ENCODE results near the gene GALNT10. TPM values are rescaled to one million over a fixed set of nuclear protein-coding genes. Genes with fewer than 3 reads are reported as not detected.
A peak's percentile ranks its signal among the peaks of the same experiment; 100 is the strongest.

GALNT10 gene
- total RNA-seq, 1 donor from 2014 or later: 20.6 TPM

DNA sequence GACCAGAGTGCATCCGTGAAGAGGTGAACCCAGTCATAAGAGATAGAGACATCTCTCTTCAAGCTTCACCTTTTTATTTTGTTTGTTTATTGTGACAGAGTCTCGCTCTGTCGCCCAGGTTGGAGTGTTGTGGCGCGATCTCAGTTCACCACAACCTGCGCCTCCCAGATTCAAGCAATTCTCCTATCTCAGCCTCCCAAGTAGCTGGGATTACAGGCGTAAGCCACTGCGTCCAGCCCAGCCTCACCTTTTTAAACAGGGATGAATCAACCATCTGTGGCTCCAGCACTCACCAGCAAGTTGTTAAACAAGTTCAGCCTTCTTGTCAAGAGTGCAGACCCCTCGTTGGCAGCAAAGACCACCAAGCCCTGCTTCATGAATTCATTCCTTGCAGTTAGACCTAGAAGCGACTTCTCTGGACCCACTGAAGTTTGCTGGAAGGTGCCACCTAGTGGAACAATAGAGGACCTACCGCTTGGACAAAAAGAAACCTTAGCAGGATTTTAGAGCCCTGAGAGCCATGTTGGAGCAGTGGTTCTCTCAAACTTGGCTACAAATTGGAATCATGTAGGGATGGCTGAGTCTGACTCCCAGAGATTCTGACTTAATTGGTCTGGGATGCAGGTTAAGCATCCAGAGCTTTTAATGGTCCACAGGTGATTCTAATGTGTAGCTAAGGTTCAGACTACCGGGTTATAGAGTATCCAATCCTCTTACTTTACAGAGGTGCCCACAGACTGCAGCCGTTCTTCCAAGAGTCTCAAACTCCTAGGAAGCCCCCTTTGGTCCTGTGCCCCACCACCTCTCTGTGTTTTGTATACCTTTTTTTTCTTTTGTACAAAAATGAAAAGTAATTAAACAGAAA is 10.5 kb upstream of the GALNT10 start:
- H3K9me3 Mint-ChIP-seq (ENCODE audit: low read depth): no peaks in the 10 kb centered on the region
- H3K4me3 Mint-ChIP-seq (ENCODE audit: low read depth): no peak overlapping the region
- no peaks in the 10 kb centered on the region for H3K4me1 Mint-ChIP-seq (ENCODE audit: low read depth)
- H3K36me3 Mint-ChIP-seq (ENCODE audit: insufficient read depth): no peaks in the 10 kb centered on the region
- no peak for DNase-seq (ENCODE audit: low spot score, unreplicated experiment)
- H3K27ac Mint-ChIP-seq: no peak overlapping the region
- TF ChIP-seq, protein P1, sequence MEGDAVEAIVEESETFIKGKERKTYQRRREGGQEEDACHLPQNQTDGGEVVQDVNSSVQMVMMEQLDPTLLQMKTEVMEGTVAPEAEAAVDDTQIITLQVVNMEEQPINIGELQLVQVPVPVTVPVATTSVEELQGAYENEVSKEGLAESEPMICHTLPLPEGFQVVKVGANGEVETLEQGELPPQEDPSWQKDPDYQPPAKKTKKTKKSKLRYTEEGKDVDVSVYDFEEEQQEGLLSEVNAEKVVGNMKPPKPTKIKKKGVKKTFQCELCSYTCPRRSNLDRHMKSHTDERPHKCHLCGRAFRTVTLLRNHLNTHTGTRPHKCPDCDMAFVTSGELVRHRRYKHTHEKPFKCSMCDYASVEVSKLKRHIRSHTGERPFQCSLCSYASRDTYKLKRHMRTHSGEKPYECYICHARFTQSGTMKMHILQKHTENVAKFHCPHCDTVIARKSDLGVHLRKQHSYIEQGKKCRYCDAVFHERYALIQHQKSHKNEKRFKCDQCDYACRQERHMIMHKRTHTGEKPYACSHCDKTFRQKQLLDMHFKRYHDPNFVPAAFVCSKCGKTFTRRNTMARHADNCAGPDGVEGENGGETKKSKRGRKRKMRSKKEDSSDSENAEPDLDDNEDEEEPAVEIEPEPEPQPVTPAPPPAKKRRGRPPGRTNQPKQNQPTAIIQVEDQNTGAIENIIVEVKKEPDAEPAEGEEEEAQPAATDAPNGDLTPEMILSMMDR (IDR thresholded peaks at IDR 0.05; ENCODE audit: unreplicated experiment): peak; percentile 81
- peaks cover 21% of the 10 kb centered on the region for H3K27me3 Mint-ChIP-seq

DNA sequence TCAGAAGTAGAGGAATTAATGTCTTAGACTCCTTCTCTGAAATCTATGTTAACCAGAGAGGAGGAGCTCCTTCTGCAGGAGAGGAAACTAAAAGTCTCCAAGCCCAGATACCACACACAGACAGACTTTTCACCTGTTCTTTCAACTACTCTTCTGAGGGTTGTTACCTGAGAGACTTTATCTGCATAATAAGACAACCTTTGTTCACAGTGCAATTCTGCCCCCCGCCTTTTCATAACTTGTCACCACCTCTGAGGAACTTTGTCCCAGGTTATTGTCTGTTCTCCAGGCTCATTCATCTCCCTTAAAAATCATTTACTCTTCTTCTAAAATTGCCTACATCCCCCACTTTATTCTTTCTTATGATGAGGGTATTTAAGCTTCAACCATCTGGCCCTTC is 9.4 kb upstream of the GALNT10 start:
- Mint-ChIP-seq H3K27me3 (peaks cover 29% of the 10 kb centered on the region), H3K27ac (no peak overlapping the region), H3K4me1 (ENCODE audit: low read depth) (no peaks in the 10 kb centered on the region), H3K9me3 (ENCODE audit: low read depth) (no peaks in the 10 kb centered on the region), H3K36me3 (ENCODE audit: insufficient read depth) (no peaks in the 10 kb centered on the region), H3K4me3 (ENCODE audit: low read depth) (no peak overlapping the region)
- TF ChIP-seq, protein P1 (IDR thresholded peaks at IDR 0.05; ENCODE audit: unreplicated experiment): no peak
- no peak for DNase-seq (ENCODE audit: low spot score, unreplicated experiment)

DNA sequence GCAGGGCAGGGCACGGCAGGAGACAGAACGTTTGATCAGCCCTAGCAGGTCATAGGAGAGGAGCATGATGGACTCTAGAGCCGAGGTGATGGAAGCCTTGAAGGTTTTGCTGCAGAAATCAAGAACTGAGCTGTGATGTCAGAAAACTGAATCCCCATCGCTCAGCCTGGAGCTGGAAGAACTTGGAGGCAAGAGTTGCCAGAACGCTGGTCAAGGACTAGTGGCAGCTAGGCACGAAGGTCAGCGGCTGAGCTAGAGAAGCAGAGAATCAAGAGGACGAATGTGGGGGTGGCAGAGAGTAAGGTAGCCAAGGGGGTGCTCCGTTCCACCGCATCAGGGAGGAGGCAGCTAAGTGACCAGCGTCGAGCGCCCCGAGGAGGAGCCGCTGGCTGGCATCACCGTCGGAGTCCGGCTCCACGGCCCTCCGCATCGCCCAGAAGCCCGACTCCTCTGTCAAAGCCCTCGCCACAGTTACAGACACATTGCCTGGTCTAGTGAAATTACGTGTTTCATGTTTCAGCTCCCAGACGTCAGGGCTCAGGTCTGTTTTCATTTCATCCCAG is 1.2 kb upstream of the GALNT10 start:
- no peak for DNase-seq (ENCODE audit: low spot score, unreplicated experiment)
- TF ChIP-seq, protein P1 (IDR thresholded peaks at IDR 0.05; ENCODE audit: unreplicated experiment): no peak
- Mint-ChIP-seq H3K27ac (peak overlapping the region; percentile 76), H3K36me3 (ENCODE audit: insufficient read depth) (no peaks in the 10 kb centered on the region), H3K4me1 (ENCODE audit: low read depth) (peaks cover 14% of the 10 kb centered on the region), H3K9me3 (ENCODE audit: low read depth) (no peaks in the 10 kb centered on the region), H3K27me3 (peaks cover 60% of the 10 kb centered on the region), H3K4me3 (ENCODE audit: low read depth) (peak overlapping the region; percentile 78)

DNA sequence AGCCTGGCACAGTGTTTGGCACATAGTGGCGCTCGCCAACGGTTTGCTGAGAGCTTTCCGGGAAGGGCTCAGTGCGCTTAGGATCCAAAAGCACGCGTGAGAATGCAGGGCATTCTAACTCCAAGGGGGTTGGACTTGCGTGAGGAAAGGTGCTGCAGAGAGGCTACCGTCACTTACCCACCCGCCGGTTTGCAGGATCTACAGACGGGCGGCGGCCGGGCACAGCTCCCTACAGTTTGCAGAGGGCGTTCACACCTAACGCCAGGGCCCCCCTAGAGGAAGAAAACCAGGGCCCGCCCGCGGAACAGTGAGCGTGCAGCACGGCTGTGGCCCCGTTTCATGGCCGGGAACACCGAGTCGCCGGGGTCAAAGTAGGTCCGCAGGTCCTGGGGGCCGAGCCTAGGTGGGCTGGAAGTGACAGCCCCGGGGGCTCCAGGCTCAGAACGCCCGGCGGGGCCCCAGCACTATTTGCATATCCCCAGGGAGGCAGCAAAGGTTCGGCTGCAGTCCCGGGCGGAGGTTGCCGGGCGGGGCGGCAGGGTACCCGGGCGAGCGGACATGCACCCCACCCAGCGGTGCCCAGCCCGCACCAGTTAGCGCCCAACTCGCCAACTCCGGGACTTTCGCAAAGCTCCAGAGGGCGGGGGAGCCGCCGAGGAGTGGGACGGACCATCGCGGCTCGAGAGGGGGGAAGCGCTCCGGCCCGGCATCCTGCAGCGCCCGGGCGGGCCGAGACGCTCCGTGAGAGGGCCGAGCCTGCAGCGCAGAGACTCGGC is 526 bp upstream of the GALNT10 start:
- H3K27ac Mint-ChIP-seq: peak overlapping the region; percentile 76
- TF ChIP-seq, protein P1 (IDR thresholded peaks at IDR 0.05; ENCODE audit: unreplicated experiment): peak; percentile 50
- H3K4me1 Mint-ChIP-seq (ENCODE audit: low read depth): peaks cover 16% of the 10 kb centered on the region
- H3K27me3 Mint-ChIP-seq: peaks cover 60% of the 10 kb centered on the region
- peak overlapping the region; percentile 78 for H3K4me3 Mint-ChIP-seq (ENCODE audit: low read depth)
- H3K36me3 Mint-ChIP-seq (ENCODE audit: insufficient read depth): no peaks in the 10 kb centered on the region
- peak; percentile 57 for DNase-seq (ENCODE audit: low spot score, unreplicated experiment)
- no peaks in the 10 kb centered on the region for H3K9me3 Mint-ChIP-seq (ENCODE audit: low read depth)

All from progenitor cell of endocrine pancreas (in vitro differentiated cells).